Fibroblast of lung (primary cell): ENCODE data around the gene TSPYL4. TPM values are rescaled to one million over a fixed set of nuclear protein-coding genes. Genes with fewer than 3 reads are reported as not detected.

Experiments used
- DNase-seq, 2 donors: peaks; one replicate each; pipeline versions ENCODE4 v3.0.0 to v3.0.0-alpha.2; 2010; ENCODE audit warnings: low read depth in 2 of 2
- H2AFZ ChIP-seq: 2 replicates; pipeline ENCODE4 v1.5.1; 2012; ENCODE audit warnings: low read length, control low read depth, inconsistent platforms
- H3K27ac ChIP-seq: 2 replicates; pipeline ENCODE4 v1.5.1; 2011; ENCODE audit warnings: low read length, control low read depth; ENCODE audit not compliant: insufficient read depth
- H3K27me3 ChIP-seq: 2 replicates; pipeline ENCODE4 v1.5.1; 2011; ENCODE audit warnings: mild to moderate bottlenecking, low read length; ENCODE audit not compliant: control insufficient read depth, insufficient read depth
- H3K36me3 ChIP-seq: 2 replicates; pipeline ENCODE4 v1.5.1; 2011; ENCODE audit warnings: low read length; ENCODE audit not compliant: control insufficient read depth, insufficient read depth
- H3K4me1 ChIP-seq: 2 replicates; pipeline ENCODE4 v1.5.1; 2011; ENCODE audit warnings: low read length; ENCODE audit not compliant: control insufficient read depth, insufficient read depth; ENCODE audit errors: extremely low read depth
- H3K4me2 ChIP-seq: 2 replicates; pipeline ENCODE4 v1.5.1; 2011; ENCODE audit warnings: low read length, control low read depth; ENCODE audit not compliant: insufficient read depth; ENCODE audit errors: extremely low read depth
- H3K4me3 ChIP-seq, 4 experiments: fragments of 200-600 bp in 1 of 4; sonication (generic) in 1 of 4; replicated peaks in 1 of 4; 2 replicates each; pipeline ENCODE4 v1.5.1; 2011 to 2016; ENCODE audit warnings: low read length in 4 of 4, low read depth in 3 of 4, mild to moderate bottlenecking in 3 of 4, control low read depth in 2 of 4, inconsistent platforms in 1 of 4, mixed read lengths in 1 of 4; ENCODE audit not compliant: insufficient read depth in 1 of 4; ENCODE audit errors: control extremely low read depth in 1 of 4
- H3K79me2 ChIP-seq: 2 replicates; pipeline ENCODE4 v1.5.1; 2012; ENCODE audit warnings: mild to moderate bottlenecking, low read length, inconsistent platforms; ENCODE audit not compliant: control insufficient read depth, insufficient read depth
- H3K9ac ChIP-seq: 2 replicates; pipeline ENCODE4 v1.5.1; 2011; ENCODE audit warnings: mild to moderate bottlenecking, low read length, control low read depth; ENCODE audit not compliant: insufficient read depth
- H3K9me3 ChIP-seq: 2 replicates; pipeline ENCODE4 v1.5.1; 2012; ENCODE audit warnings: low read depth, low read length; ENCODE audit not compliant: control insufficient read depth, insufficient read depth
- H4K20me1 ChIP-seq: 2 replicates; pipeline ENCODE4 v1.5.1; 2011; ENCODE audit warnings: low read length; ENCODE audit not compliant: control insufficient read depth, insufficient read depth; ENCODE audit errors: extremely low read depth
- CTCF ChIP-seq, 2 donors: IDR thresholded peaks in 1 of 2; conservative IDR thresholded peaks in 1 of 2; 1 replicate in 1 of 2; 2 replicates in 1 of 2; pipeline ENCODE4 v1.5.1; 2011 to 2012; ENCODE audit warnings: low read length in 2 of 2, control low read depth in 1 of 2, inconsistent platforms in 1 of 2, low read depth in 1 of 2, mild to moderate bottlenecking in 1 of 2
- EZH2 ChIP-seq: IDR thresholded peaks from 2 replicates; pipeline ENCODE4 v1.5.1; 2012; ENCODE audit warnings: low read length, control low read depth, mild to moderate bottlenecking; ENCODE audit errors: missing control alignments
- polyA plus RNA-seq, 2 donors: library from polyadenylated mRNA; depleted of rRNA in 1 of 2; stranded (reverse) in 1 of 2; unstranded in 1 of 2; fragments of >200 nt; gene quantifications; 2 replicates each; pipeline ENCODE4 v1.2.1, GENCODE V29; 2011 to 2012; ENCODE audit warnings: missing spikeins in 1 of 2
- total RNA-seq: library from RNA; depleted of rRNA; stranded (reverse); fragments of >200 nt; gene quantifications from 2 replicates; pipeline ENCODE4 v1.2.1, GENCODE V29; 2014

Gene TSPYL4
- total and polyA plus RNA-seq, 2 donors (not counting 1 experiment from before 2014, with no cell fraction given): 5.3 to 25.0 TPM

GRCh38 chr6:116239856-116240255 lies 14.0 kb downstream of the TSPYL4 start:
- H3K9me3 ChIP-seq: no peaks in the 10 kb centered on the region
- H3K36me3 ChIP-seq: no peaks in the 10 kb centered on the region
- TF ChIP-seq EZH2 (no peak), CTCF (conservative IDR thresholded peaks at IDR 0.05 in 1 of 2, IDR thresholded peaks at IDR 0.05 in 1 of 2; ENCODE audit: low read depth in 1 of 2, low read length in 2 of 2) (no peak)

GRCh38 chr6:116239256-116239655 lies 14.6 kb downstream of the TSPYL4 start:
- no peaks in the 10 kb centered on the region for H4K20me1 ChIP-seq
- DNase-seq: no peak
- TF ChIP-seq EZH2 (no peak), CTCF (conservative IDR thresholded peaks at IDR 0.05 in 1 of 2, IDR thresholded peaks at IDR 0.05 in 1 of 2; ENCODE audit: low read depth in 1 of 2, low read length in 2 of 2) (no peak)
- no peaks in the 10 kb centered on the region for H3K9me3 ChIP-seq
- H3K4me2 ChIP-seq: no peak overlapping the region
- no peaks in the 10 kb centered on the region for H3K27me3 ChIP-seq
- no peak overlapping the region for H3K4me3 ChIP-seq
- H3K36me3 ChIP-seq: no peaks in the 10 kb centered on the region
- no peak overlapping the region for H3K9ac ChIP-seq
- no peak overlapping the region for H2AFZ ChIP-seq
- H3K27ac ChIP-seq: no peak overlapping the region
- no peaks in the 10 kb centered on the region for H3K79me2 ChIP-seq
- no peaks in the 10 kb centered on the region for H3K4me1 ChIP-seq

More at GRCh38 chr6:116239856-116240255, 14.0 kb downstream of the TSPYL4 start:
- Histone ChIP-seq H3K9ac (no peak overlapping the region), H3K4me1 (no peaks in the 10 kb centered on the region), H3K4me3 (no peak overlapping the region), H4K20me1 (no peaks in the 10 kb centered on the region), H3K4me2 (no peak overlapping the region), H3K79me2 (no peaks in the 10 kb centered on the region), H3K27ac (no peak overlapping the region), H2AFZ (no peak overlapping the region), H3K27me3 (no peaks in the 10 kb centered on the region)
- DNase-seq: no peak

- no peak for DNase-seq
- Histone ChIP-seq H3K79me2 (no peaks in the 10 kb centered on the region), H3K4me3 (no peak overlapping the region), H3K9ac (no peak overlapping the region), H3K27me3 (no peaks in the 10 kb centered on the region), H3K27ac (no peak overlapping the region), H3K36me3 (no peaks in the 10 kb centered on the region), H3K4me1 (no peaks in the 10 kb centered on the region), H2AFZ (no peak overlapping the region), H3K4me2 (no peak overlapping the region), H3K9me3 (no peaks in the 10 kb centered on the region), H4K20me1 (no peaks in the 10 kb centered on the region)
- no peak for TF ChIP-seq CTCF (conservative IDR thresholded peaks at IDR 0.05 in 1 of 2, IDR thresholded peaks at IDR 0.05 in 1 of 2; ENCODE audit: low read depth in 1 of 2, low read length in 2 of 2)
- TF ChIP-seq EZH2: no peak
Observed at GRCh38 chr6:116238083-116238482, 15.8 kb downstream of the TSPYL4 start.
